Measurements from ENCODE around the gene FAAP20.

Gene FAAP20

DNA sequence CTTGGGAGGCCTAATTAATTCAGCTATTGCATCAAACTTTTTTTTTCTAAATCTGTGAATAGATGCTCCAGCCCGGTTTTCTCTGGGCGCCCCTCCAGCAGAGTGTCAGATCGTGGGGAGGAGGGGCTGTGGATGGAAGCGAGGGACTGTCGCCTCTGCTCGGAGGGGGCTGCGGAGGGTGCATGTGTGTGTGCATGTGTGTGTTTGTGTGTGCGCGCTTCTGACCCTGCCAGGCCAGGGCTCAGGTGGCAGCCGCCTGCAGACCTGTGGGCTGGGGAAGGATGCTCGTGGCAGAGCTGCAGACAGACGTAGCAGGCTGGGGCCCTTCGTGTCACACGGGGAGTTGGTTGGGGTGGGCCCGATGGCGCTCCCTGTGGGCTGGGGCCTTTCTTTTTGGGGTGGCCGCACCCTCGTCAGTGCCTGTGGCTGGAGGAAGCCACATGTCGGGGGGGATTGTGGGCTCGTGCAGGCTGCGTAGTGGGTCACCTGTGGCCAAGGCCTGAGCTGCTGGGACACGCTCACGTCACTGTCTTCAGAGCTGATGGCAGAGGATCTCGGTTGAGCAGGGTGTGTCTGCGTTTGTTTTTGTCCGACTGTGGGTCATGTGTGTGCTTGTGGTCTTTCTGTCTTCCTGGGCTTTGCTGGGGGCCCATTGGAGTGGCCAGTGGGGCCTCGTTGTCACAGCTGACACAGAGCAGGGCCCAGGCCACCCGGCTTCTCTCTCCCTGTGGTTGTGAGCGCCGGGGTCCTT is 36.4 kb upstream of the FAAP20 start:
- DNase-seq (ENCODE audit: low spot score): no peak

DNA sequence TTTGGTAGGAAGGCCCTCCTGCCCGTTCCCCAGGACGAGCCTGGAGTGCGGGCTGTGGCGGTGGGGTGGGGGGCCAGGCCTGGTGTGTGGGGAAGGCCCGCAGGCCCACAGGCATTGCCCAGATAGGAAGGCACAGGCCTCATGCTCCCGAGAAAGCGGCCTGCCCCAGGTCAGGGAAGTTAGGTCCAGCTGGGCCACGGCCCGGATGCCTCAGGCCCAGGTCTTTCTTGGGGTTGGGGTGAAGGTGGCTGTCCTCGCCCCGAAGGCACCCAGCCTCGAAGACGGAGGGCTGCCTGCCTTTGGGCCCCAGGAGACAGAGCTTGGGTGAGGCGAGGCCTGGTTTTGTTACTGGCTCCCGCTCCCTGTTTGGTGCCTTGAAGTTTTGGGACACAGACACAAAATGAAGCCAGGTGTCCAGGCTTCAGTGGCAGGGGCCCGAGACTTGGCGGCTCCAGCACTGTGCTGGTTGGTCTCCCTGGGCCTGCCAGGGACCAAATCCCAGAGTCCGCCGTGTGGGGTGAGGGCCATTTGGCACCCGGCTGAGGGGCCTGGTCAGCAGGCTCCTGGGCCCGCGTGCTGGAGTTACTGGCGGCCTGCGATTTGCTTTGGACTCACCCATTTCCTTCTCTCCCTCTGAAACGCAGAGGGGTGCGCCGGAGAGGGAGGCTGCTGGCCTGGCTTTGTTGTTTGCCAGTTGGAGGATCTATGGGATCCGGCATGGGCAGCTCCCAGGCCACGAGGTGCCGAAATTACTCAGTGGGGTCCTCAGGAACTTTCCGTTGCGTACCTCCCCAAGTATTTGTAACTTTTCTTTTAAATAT is 35.5 kb upstream of the FAAP20 start:
- no peak for DNase-seq (ENCODE audit: low spot score)

DNA sequence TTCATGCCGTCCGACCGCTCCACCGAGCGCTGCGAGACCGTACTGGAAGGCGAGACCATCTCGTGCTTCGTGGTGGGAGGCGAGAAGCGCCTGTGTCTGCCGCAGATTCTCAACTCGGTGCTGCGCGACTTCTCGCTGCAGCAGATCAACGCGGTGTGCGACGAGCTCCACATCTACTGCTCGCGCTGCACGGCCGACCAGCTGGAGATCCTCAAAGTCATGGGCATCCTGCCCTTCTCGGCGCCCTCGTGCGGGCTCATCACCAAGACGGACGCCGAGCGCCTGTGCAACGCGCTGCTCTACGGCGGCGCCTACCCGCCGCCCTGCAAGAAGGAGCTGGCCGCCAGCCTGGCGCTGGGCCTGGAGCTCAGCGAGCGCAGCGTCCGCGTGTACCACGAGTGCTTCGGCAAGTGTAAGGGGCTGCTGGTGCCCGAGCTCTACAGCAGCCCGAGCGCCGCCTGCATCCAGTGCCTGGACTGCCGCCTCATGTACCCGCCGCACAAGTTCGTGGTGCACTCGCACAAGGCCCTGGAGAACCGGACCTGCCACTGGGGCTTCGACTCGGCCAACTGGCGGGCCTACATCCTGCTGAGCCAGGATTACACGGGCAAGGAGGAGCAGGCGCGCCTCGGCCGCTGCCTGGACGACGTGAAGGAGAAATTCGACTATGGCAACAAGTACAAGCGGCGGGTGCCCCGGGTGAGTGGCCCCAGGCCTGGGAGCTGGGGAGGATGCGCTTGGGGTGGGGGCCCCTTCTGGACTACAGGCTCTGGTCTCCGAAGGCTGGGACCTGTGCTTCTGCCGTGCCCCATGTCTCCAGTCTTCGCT is 34.7 kb upstream of the FAAP20 start:
- DNase-seq (ENCODE audit: low spot score): no peak

DNA sequence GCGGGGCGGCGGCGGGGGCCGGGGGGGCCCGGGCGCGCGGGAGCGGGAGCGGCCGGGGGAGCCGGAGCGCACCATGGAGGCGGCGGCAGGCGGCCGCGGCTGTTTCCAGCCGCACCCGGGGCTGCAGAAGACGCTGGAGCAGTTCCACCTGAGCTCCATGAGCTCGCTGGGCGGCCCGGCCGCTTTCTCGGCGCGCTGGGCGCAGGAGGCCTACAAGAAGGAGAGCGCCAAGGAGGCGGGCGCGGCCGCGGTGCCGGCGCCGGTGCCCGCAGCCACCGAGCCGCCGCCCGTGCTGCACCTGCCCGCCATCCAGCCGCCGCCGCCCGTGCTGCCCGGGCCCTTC is 34.1 kb upstream of the FAAP20 start:
- no peak for DNase-seq (ENCODE audit: low spot score)

DNA sequence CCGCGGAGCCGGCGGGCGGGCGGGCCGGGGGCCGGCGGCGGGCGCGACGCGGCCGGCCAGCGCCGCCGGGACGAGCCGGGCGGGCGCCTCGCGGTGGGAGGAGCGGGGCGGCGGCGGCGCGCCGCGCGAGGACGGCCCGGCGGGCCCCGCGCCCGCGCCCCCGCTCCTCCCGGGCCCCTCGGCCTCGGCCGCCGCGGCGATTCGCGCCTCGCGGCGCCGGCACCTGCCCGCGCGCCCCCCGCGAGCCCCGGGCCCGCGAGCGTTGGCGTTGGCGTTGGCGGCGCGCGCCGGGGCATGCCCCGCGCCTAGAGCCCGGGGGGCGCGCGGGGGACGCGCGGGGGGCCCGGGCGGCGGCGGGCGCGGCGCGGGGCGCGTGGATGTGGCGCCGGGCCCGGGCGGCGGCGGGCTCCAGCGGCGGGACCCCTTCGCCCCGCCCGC is 33.6 kb upstream of the FAAP20 start, which contains the start of gene SKI:
Gene SKI (plus strand): TSS at position 163 of the 438 bp plus-strand sequence. CDS start 448 bp downstream, outside the sequence.
- no peak for DNase-seq (ENCODE audit: low spot score)

DNA sequence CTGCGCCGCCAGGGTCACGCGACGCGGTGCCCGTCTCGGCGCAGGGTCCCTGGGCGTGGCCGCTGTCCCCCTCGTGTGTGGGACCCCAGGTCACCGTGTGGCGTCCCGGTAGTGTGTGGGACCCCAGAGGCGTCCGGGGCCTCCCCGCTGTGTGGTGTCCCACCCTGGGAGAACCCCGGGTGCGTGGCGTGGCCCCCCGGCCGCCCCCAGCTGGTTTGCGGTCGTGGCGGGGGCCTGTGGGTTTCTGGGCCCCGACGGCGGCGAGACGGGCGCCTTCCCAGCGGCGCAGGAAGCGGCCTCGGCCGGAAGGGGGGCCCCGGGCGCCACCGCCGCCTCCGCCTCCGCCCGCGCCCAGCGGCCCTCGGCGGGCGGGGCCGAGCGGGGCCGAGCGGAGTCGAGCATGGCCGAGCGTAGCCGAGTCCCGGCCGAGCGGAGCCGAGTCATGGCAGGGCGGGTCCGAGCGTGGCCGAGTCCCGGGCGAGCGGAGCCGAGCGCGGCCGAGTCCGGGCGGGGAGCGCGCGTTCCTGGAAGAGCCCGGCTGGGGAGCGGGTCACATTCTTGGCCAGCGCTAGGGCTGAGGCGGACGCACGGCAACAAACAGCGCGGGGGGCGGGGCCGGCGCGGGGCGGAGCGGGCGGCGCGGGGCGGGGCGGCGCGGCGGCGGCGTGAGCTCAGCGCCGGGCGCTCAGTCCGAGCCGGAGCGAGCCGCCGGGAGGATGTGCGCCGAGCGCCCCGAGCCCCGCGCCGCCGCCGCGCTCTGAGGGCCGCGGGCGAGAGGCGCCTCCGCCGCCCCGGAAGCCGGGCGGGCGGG is 33.0 kb upstream of the FAAP20 start:
- DNase-seq (ENCODE audit: low spot score): peak; percentile 94

DNA sequence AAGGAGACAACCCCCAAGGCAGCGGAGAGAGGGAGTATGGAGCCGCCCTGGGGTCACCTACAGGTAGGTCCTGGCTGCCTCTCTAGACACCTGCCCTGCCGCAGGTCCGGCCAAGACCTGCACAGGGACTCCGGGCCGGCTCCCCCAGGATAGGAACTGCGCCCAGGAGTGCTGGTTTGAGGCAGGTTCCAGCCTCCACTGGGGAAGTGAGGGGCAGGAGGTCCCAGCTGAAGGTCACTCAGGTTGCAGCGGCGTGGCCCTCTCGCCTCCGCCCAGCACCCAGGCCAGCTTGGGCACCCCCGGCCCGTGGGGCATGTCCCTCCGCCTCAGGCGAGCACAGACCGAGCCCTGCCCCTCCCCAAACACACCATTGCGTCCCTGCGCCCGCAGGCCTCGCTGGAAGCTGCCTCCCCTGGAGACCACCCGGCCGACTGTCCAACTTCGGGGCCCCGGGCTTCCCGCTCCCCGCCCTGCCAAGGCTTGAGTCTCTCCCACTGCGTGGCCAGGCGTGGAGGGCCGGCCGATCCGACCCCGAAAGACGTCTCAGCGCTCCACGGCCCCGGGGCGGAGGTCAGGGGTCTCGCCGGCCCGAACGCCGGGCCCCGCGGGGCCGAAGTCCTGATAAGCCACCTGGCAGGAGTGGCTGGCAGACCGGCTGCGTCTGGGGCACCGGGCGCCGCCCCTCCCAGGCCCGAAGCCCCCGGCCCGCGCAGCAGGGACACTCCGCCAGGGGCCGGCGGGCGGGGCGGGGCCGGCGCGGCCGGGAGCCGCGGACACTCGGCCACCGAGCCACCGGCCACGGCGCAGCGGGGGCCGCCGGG is 32.2 kb upstream of the FAAP20 start:
- DNase-seq (ENCODE audit: low spot score): no peak

DNA sequence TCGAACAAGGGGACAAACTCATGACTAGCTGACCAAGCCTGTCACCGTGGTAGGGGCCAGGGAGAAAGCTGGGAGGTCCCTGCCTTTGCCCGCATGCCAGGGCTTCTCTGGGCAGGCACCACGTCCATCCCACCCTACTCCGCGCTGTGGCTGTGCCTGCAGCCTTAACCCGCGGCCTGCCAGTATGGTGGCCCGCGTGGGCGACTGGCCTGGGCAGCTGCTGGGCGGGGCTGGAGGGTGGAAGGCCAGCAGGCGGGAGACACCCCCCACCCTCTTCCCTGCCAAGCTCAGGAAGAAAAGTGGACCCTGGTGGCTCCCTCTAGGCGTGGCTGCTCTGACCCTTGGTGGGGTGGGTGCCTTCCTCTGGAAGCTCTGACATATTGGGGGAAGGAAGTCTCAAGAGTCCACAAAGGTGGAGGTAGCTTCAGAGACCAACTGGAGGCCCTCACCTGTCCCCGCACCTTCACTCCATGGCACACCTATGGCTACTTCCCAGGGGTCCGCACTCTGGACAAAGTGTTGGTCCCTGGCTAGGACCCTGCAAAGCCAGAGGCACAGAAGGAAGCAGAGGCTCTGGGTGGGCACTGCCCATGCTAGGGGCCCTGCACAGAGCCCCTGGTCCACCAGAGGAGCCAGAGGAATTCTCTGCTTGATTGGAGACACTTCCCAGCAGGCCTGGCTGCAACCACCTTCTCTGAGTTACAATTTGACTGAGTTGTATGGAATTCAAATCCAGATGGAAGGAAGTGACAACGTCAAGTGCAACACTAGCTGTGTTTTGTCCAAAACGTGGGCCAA is 30.3 kb upstream of the FAAP20 start:
- no peak for DNase-seq (ENCODE audit: low spot score)

DNA sequence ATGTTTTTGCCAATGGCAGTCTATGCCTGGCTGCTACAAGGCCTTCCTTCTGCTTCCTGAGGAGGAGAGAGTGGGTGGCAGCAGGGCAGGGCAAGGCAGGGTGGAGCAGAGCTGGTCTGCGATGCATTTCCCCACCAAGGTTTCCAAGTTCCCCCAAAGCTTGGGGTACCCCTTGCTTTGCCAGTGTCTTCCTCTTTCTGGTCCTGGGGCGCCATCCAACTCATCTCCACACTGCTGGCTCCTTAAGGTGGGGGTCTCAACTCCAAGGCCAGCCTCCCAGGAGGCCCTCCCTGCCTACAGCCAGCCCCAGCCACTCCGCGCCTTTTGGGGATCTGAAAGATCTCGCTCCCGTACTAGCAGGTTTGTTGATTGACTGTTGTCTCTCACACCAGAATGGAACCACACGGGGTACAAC is 29.6 kb upstream of the FAAP20 start:
- DNase-seq (ENCODE audit: low spot score): no peak

DNA sequence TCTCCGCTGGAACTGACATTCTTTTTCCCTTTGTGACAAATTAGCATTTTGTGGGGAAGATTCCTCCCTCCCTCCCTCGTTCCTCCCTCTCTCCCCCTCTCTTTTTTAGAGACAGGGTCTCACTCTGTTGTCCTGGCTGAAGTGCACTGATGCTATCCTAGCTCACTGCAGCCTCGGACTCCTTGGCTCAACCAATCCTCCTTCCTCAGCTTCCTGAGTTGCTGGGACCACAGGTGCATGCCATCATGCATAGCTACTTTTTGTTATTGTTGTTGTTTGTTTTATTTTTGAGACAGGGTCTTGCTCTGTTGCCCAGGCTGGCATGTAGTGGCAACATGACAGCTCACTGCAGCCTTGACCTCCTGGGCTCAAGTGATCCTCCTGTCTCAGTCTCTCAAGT is 26.7 kb upstream of the FAAP20 start:
- no peak for DNase-seq (ENCODE audit: low spot score)

DNA sequence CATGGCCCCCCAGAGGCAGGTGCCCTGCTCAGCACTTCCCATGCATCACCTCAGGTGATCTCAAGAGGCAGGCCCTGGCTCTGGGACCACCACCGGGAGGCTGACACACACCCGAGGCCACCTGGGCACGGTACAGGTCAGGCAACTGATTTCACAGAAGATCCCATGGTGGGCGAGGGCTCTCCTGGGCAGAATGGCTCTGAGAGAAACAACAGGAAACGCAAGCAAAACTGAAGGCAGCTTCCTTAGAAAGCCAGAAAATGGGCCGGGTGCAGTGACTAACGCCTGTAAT is 22.1 kb upstream of the FAAP20 start:
- DNase-seq (ENCODE audit: low spot score): no peak

DNA sequence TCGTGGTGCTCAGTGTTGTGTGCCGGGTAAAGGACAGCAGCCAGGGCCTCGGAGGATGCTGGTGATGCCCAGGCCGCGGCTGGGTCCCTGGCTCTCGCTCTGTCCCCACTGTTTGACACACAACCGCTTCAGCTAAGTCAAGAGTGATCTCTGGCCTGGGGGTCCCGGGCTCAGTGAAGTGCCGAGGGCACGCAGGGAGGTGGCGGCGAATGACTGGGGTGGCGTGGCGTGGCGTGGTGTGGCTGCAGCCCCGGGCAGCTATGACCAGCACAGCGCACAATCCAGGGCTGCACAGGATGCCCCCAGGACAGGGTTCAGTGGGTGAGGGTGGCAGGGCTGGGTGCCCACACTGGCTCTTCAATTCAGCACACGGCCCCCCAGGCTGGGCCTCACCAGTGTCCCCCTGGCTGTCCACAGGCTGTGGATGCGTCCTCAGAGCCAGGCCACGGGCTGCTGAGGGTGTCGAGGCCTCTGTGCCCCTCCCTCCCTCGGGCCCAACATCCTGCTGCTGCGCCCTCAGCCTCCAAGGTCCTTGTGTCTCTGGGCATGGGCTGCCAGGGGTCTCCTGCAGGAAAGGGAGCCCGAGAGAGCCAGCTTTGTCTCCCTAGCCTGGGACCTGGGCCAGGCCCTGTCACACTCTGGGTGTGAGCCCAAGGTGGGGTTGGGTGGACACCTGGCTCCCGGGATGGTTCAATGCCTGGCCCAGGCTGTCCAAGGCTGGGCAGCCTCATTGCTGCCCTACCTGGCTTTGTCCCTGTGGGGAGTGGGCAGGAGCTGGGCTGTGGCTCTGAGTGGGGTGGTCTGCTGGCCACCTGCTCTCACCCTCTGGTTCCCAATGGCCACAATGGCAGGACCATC is 21.6 kb upstream of the FAAP20 start:
- DNase-seq (ENCODE audit: low spot score): no peak

DNA sequence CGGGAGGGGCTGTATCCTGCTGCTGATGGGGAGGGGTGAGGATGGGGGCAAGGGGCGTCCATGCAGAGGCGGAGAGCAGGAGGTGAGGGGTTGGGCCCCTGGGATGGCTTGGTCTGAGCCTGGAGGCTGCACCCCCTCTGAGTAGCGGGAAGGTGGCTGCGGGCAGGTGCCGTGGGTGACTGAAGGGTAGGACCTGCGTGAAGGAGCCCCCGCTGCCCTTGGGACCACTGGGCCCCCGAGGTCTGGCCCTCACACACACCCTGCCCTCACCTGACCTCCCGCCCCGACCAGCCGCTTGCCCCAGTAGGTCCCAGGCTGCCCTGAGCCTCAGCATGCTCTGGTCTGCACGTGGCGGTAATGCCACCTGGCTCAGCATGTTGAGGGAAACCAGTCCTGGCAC is 20.8 kb upstream of the FAAP20 start:
- DNase-seq (ENCODE audit: low spot score): no peak

DNA sequence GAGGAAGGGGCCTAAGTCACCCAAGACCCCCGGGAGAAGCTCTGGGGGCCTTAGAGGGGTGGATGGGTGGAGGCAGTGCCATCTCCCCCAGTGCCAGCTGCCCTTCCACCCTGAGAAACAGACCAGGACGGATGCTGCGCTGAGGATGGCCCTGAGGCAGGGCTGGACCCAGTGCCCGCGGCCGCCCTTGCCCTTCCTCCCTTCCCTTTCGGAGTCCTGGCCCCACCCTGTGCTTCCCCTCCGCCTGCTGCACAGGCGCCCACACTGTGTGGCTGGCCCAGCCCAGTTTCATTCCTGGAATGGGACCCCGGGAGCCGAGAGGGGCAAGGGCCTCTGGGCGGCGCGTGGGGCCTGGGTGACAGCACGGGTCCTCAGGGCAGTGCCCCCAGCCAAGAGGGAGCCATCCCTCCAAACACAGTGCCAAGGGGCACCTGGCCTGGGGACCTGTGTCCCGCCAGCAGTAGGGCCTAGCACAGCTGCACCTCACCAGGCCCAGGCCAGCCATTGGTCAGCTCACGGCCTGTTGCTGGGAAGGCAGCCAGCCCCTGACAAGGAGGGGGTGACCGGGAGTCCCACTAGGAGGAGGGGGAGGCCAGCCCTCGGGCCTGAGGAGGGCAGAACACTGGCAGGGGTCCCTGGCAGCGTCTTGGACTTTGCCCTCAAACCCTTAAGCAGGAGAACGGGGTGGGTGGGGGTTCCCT is 20.1 kb upstream of the FAAP20 start:
- DNase-seq (ENCODE audit: low spot score): no peak

DNA sequence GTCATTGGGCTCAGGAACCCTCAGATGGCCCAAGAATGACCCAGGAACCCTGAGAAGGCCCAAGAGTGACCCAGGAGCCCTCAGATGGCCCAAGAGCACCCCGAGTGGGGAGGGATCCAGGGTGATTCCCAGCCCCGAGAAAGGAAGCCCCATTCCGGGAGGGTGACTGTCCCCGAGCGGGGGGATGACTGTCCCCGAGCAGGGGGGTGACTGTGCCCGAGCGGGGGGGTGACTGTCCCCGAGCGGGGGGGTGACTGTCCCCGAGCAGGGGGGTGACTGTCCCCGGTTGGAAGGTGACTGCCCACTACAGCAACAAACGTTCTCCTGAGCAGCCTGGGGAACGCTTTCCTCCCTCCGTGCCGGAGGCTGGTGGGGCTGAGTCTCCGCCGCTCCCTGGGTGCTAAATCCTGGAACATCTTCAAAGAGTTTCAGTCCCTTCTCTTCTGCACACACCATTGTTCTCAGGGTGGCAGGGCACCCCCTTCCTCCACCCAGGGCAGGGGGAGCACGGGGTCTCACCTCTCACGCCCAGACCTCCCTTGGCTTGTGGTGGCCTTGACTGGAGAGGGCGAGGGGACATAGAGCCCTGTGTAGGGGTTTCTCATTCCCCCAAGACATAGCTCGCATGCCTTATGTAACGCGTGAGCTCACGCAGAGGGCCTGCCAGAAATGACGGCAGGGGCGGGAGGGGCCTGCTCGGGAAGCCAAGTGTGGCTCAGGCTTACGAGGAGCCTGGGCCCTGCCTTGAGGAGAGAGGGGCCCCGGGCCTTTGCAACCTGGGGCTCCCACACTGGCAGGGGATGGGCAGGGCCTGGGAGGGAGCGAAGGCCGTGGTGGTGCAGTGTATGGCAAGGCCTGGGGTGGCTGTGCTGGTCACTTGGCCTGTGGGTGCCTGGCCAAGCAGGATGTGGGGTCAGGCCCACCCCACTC is 19.3 kb upstream of the FAAP20 start:
- no peak for DNase-seq (ENCODE audit: low spot score)

DNA sequence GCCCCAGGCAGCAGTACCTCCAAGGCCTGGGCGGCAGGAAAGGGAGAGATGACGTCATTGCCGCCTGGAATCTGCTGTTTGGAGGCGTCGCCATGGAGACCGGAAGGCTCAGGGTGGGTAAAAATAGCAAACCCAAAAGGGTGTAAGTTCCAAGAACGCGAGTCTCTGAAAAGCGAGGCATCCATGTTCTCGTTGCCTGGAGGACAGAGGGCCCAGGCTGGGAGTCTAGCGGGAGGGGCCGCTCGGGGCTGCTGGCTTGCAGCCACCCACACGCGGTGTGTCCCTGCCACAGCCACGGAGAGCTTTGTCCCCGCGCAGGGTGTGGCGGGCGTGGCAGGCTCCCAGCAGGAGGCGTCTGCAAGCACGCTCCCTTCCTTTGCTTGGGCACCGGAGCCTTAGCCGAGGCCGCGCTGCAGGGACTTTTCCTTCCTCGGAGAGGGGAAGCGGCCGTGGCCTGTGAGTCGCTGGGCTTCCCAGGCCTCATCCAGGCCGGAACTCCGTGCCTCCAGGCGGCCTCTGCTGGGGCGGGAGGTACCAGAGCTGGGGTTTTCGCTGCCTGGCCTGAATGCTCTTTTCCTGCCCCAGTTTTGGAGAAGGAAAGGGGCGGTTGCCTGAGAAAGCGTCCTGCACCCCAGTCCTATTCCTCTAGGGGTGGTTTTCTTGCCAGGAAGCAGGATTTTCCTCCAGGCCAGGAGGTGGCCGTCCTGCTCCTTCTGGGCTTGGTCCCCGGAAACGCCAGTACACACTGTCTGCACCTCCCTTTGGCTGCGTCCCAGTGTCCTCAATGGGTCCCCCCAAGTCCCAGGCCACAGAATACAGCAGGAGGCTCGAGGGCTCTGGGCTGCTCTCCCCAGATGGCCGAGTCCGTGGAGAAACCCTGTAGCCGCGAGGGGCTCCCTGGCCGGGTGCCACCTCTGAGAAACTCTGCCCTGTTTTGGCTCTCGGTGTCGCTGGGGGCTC is 18.2 kb upstream of the FAAP20 start:
- DNase-seq (ENCODE audit: low spot score): no peak

DNA sequence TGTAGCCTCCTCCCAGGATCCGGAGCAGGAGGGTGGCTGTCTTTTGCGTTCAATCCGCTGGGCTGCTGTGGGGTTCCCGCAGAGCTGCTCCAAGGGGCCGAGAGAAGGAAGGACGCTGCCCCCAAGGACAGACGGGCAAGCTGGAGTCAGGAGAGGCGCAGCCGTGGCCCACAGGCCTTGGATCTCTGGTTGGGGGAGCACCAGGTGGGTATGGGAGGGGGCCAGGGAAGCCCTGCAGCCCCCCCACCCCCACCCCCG is 17.6 kb upstream of the FAAP20 start:
- no peak for DNase-seq (ENCODE audit: low spot score)
